GM21825 (cell line): ENCODE measurements around the gene C16orf96.
"Not testable (repeated sequence)": the region's sequence is repeated elsewhere in the genome, so short reads cannot be mapped to it uniquely, and the experiment has no call there.

Experiments used
- ATAC-seq: cut with Tn5 transposase; IDR thresholded peaks from one replicate; pipeline ENCODE4 v1.9.1; 2021; ENCODE audit warnings: mild to moderate bottlenecking, moderate library complexity; ENCODE audit not compliant: unreplicated experiment

Gene C16orf96

DNA sequence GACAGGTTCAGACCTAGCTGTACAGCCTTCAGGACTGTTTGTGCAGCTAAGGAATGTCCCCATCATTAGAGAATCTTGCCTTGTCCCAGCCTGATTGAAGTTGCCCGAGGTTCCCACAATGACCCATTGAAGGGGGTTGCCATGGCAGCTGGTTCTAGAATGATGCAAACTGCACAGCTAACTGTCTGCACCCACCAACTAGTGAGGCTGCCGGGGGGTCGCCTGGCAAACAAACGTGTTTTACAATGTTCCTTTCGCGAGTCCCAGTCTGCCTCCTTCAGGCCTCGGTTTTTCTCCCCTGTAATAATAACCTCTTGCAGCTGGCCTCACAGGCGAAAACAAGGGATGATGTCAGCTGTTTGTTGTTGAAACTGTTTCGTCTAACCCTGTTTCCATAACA, 5.5 kb downstream of the C16orf96 start:
- ATAC-seq = no peak

DNA sequence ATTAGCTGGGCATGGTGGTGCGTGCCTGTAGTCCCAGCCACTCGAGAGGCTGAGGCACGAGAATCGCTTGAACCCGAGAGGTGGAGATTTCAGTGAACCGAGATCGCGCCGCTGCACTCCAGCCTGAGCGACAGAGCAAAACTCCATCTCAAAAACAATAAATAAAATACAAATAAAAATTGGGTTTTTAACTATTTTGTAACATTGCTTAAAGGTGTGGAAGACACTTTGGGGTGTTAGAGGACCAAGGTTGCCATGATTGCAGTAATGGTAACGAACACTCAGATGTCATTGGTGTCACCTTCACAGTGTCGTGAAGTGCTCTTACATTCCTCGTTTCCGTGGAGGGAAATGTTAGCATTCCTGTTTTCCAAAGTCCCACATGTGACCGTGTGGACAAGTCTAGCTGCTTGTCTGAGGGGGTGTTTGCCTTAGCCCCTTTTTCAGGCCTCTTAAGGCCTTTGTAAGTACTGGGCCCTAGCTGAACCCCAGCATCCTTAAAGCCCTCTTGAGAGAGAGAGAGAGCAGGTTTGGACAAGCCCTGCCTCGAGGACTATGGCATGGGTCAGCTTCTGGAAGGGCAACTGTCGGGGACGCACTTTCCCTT, 8.6 kb downstream of the C16orf96 start:
- ATAC-seq = no peak

- ATAC-seq = no peak
These were observed 10.0 kb downstream of the C16orf96 start for GRCh38 chr16:4566144-4566543.

DNA sequence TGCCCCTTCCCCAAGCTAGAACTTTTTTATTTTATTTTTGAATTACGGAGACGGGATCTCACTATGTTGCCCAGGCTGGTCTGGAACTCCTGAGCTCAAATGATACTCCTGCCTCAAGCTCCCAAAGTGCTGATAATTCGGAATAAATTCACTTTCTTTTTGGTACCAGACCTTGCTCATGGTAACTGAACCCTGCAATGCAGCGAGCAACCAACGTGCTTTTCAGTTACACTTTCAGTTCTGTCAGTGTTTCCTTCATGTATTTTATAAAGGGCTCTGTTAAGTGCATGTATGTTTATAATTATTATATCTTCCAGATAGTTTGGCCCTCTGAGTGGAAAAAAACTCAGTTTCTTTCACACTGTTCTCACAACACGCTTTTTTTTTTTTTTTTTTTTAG, 13.9 kb downstream of the C16orf96 start:
- no peak for ATAC-seq

DNA sequence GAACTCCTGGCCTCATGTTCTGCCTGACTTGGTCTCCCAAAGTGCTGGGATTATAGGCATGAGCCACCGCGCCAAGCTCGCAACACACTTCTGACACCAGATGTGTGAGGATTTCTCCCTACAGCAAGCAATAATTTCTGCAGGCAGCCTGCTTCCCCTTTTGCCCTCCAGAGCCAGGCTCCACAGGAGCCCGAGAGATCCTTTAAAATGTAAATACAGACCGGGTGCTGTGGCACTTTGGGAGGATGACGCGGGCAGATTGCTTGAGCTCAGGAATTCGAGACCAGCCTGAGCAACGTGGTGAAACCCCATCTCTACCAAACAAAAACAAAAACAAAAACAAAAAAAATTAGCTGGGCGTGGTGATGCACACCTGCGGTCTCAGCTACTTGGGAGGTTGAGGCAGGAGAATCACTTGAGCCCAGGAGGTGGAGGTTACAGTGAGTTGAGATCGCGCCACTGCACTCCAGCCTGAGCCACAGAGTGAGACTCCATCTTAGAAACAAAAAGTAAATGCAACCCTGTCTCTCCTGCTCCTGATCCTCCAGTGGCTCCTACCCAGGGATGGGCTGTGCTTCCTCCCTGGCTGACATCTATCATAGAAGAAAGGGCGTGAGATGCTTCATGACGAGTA, 14.7 kb downstream of the C16orf96 start:
- no peak for ATAC-seq

- no peak for ATAC-seq
These were observed 16.6 kb downstream of the C16orf96 start for GRCh38 chr16:4572715-4573114.

GRCh38 chr16:4573926-4574325, 17.8 kb downstream of the C16orf96 start:
- not testable (repeated sequence) for ATAC-seq

DNA sequence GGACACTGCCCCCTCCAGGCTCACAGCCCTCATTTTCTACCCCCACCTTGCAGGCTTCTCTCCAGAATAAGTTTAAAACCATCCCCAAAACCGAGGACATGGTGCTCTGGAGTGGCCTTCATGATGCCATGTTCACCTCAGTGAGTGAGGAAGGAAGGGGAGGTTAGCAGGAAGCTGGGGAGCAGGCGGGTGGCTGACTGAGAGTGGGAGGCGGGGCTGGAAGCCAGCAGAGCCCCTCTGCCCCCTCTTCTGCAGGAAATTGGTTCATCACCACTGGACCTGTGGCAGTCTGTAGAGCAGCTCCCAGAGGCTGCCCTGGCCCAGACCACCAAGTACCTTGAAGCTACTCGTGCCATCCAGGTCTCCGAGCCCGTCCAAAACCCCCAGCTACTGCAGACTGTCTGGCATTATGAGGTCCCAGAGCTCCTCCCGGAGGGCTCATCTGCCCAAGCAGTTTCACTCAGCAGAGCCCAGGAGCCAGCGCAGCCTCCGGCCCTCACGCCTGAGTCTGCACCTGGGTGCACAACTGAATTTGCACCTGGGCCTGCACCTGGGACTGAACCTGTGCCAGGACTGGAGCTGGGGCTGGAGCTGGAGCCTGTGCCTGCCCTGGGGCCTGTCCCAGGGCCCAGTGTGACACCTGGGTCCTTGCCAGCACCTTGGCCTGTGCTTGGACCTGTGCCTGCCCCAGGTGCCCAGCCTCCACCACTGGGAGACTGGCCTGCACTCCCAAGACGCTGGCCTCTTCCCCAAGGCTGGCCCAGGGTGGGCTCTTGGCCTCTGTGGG, 19.0 kb downstream of the C16orf96 start:
- ATAC-seq = no peak

- ATAC-seq = no peak
These were observed 19.9 kb downstream of the C16orf96 start for GRCh38 chr16:4576008-4576407.

- ATAC-seq = no peak
These were observed 22.9 kb downstream of the C16orf96 start for GRCh38 chr16:4578961-4579530.

DNA sequence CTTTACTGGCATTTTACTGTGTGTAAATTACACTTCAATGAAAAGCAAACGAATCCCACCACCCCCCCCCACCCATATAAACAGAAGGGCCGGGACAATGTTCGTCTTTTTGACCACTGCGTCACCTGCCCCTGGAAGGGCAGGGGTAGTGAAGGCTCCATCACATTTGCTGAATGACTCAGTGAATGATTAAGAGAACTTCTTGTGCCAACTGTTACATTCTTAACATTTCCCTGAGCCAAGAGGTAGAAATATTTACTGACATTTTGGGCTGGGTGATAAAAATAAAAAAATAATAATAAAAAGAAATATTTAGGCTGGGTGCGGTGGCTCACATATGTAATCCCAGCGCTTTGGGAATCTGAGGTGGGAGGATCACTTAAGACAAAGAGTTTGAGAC, 24.1 kb downstream of the C16orf96 start:
- no peak for ATAC-seq

- no peak for ATAC-seq
These were observed 27.8 kb downstream of the C16orf96 start for GRCh38 chr16:4583906-4584305.

- no peak for ATAC-seq
These were observed 30.2 kb downstream of the C16orf96 start for GRCh38 chr16:4586291-4586690.

GRCh38 chr16:4588386-4588785, 32.2 kb downstream of the C16orf96 start:
- ATAC-seq = no peak

- ATAC-seq = no peak
These were observed 32.8 kb downstream of the C16orf96 start for GRCh38 chr16:4588961-4589360.

DNA sequence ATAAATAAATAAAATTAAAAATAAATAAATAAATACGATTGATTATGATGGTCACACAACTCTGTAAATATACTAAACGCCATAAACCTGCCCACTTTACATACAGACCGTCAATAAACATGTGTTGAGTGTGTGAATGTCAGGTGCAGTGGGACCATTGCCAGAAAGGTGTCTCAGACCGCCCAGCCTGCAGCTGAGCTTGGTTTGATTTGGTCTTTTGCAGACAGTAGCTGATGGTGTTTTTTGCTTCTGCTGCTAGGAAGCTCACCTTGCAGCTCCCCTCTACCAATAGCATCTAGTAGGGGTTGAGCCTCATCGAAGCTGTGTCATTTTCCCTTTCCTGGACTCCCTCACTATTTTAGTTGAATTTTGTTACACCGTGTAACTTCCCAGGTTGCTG, 35.1 kb downstream of the C16orf96 start:
- no peak for ATAC-seq

- ATAC-seq = no peak
These were observed 35.7 kb downstream of the C16orf96 start for GRCh38 chr16:4591706-4592470.

DNA sequence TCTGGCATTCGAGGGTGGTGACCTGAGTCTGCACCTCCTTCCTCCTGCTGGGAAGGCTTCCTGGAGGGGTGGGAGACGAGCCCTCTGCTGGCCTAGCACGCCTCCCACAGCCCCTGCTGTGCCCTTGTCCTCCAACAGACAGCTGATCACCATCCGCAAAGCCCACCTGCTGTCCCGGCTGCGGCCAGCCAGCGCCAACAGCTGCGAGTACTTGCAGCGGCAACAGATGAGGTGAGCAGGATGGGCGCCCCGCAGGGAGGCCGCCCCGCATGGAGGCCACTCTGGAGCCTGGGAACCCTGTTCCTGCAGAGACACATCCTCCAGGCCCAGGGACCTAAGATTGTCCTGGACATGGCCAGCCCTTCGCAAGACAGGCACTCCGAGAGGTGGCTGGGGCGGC, 36.9 kb downstream of the C16orf96 start:
- ATAC-seq = no peak

- no peak for ATAC-seq
These were observed 38.6 kb downstream of the C16orf96 start for GRCh38 chr16:4594433-4595410.

- ATAC-seq = no peak
These were observed 41.0 kb downstream of the C16orf96 start for GRCh38 chr16:4597174-4597573.
